GM12878 (cell line): ENCODE data around the gene ACSF2. TPM values are rescaled to one million over a fixed set of nuclear protein-coding genes. Genes with fewer than 3 reads are reported as not detected.

Experiments used
- ATAC-seq: fragments of 200-7000 bp; cut with Tn5 transposase; 3 replicates; pipeline ENCODE4 v1.9.1; 2020; ENCODE audit warnings: mild to moderate bottlenecking, moderate library complexity
- BruUV-seq: library from RNA; stranded (reverse); fragments of 400-500 nt; replicated peaks from 2 replicates; lab custom pipeline; 2021; lab: Mats Ljungman, UMichigan
- CTCF ChIA-PET: fragments of 300-600 bp; sonication (Branson Sonifier 250); formaldehyde crosslinking; extraction: SDS; loops from one replicate; lab custom pipeline; 2021; ENCODE audit warnings: inconsistent platforms; lab: Yijun Ruan, JAX
- POLR2A ChIA-PET: fragments of 350-600 bp; formaldehyde crosslinking; extraction: SDS; loops from one replicate; lab custom pipeline; 2021; ENCODE audit warnings: inconsistent platforms; lab: Charles Lee
- RAD21 ChIA-PET: fragments of 300-600 bp; sonication (Branson Sonifier 250); formaldehyde crosslinking; loops from one replicate; lab custom pipeline; 2023; ENCODE audit warnings: antibody characterized with exemption; ENCODE audit not compliant: unreplicated experiment; lab: Charles Lee
- SMC1A ChIA-PET: fragments of 300-600 bp; sonication (Branson Sonifier 250); formaldehyde crosslinking; loops from one replicate; lab custom pipeline; 2023; ENCODE audit not compliant: unreplicated experiment, uncharacterized antibody; lab: Charles Lee
- DNase-seq: peaks from one replicate; pipeline ENCODE4 v3.0.0-alpha.2; 2011; ENCODE audit warnings: low read depth, low spot score
- FAIRE-seq: peaks from 3 replicates; lab custom pipeline; 2011; peaks lifted over from hg19 to GRCh38; lab: Jason Lieb, UNC
- H2AFZ ChIP-seq: 2 replicates; pipeline ENCODE4 v1.6.0; 2011; ENCODE audit warnings: low read depth, low read length, control low read depth; ENCODE audit not compliant: control insufficient read depth
- H3K27ac ChIP-seq: 2 replicates; pipeline ENCODE4 v1.5.1; 2011; ENCODE audit warnings: control low read depth; ENCODE audit not compliant: control insufficient read depth, insufficient read depth
- H3K27me3 ChIP-seq, 2 experiments: replicated peaks in 1 of 2; 2 replicates each; pipeline versions ENCODE4 v1.6.0 to v1.6.1; 2011; ENCODE audit warnings: low read length in 1 of 2; ENCODE audit not compliant: control insufficient read depth in 2 of 2, insufficient read depth in 2 of 2
- H3K36me3 ChIP-seq, 2 experiments: 2 replicates each; pipeline ENCODE4 v1.5.1; 2011; ENCODE audit warnings: low read length in 1 of 2; ENCODE audit not compliant: control insufficient read depth in 2 of 2, insufficient read depth in 2 of 2
- H3K4me1 ChIP-seq: 2 replicates; pipeline ENCODE4 v1.6.1; 2011; ENCODE audit warnings: mild to moderate bottlenecking, low read length, moderate library complexity, mixed read lengths; ENCODE audit not compliant: control insufficient read depth, insufficient read depth
- H3K4me2 ChIP-seq: 2 replicates; pipeline ENCODE4 v1.6.0; 2011; ENCODE audit warnings: control low read depth; ENCODE audit not compliant: control insufficient read depth, insufficient read depth
- H3K4me3 ChIP-seq: fragments of 200-600 bp; sonication (generic); 2 replicates; pipeline ENCODE4 v1.5.1; 2016
- H3K79me2 ChIP-seq: 2 replicates; pipeline ENCODE4 v1.6.0; 2011; ENCODE audit warnings: low read length; ENCODE audit not compliant: control insufficient read depth, insufficient read depth
- H3K9ac ChIP-seq: 2 replicates; pipeline ENCODE4 v1.8.0; 2011; ENCODE audit warnings: low read length, control low read depth, mixed read lengths; ENCODE audit not compliant: control insufficient read depth, insufficient read depth
- H3K9me3 ChIP-seq: replicated peaks from 3 replicates; pipeline ENCODE4 v1.5.1; 2011; ENCODE audit warnings: mild to moderate bottlenecking, low read length; ENCODE audit not compliant: control insufficient read depth, insufficient read depth
- H4K20me1 ChIP-seq: 2 replicates; pipeline ENCODE4 v1.6.0; 2011; ENCODE audit not compliant: control insufficient read depth, insufficient read depth
- ASH2L ChIP-seq: fragments of 300-600, 200-600 bp; sonication (generic); IDR thresholded peaks from 2 replicates; pipeline ENCODE4 v1.6.1; 2017; ENCODE audit warnings: low read depth, mild to moderate bottlenecking, borderline replicate concordance
- BCL11A ChIP-seq: IDR thresholded peaks from 2 replicates; pipeline ENCODE4 v1.6.1; 2011; ENCODE audit warnings: low read depth, low read length
- BHLHE40 ChIP-seq, 2 experiments: fragments of 450-650 bp in 1 of 2; IDR thresholded peaks; 2 replicates each; pipeline ENCODE4 v1.6.1; 2011 to 2017; ENCODE audit warnings: low read depth in 2 of 2, borderline replicate concordance in 1 of 2, improper control_type of control experiment in 1 of 2, low read length in 1 of 2, mild to moderate bottlenecking in 1 of 2
- EGR1 ChIP-seq, 2 experiments: IDR thresholded peaks; 1 replicate in 1 of 2; 2 replicates in 1 of 2; pipeline ENCODE4 v1.6.1; 2011 to 2012; ENCODE audit warnings: low read depth in 2 of 2, low read length in 2 of 2, borderline replicate concordance in 1 of 2, mild to moderate bottlenecking in 1 of 2, moderate library complexity in 1 of 2
- ELK1 ChIP-seq: IDR thresholded peaks from 2 replicates; pipeline ENCODE4 v1.6.1; 2012; ENCODE audit warnings: low read depth, low read length, improper control_type of control experiment
- HCFC1 ChIP-seq: fragments of 150-350 bp; IDR thresholded peaks from 2 replicates; pipeline ENCODE4 v1.6.1; 2014; ENCODE audit warnings: low read length
- IKZF2 ChIP-seq, 2 experiments: fragments of 450-650 bp; IDR thresholded peaks; 2 replicates each; pipeline ENCODE4 v1.6.1; 2017; ENCODE audit warnings: mild to moderate bottlenecking in 2 of 2, moderate library complexity in 2 of 2
- MYB ChIP-seq: fragments of 150-350 bp; IDR thresholded peaks from 2 replicates; pipeline ENCODE4 v1.6.1; 2014; ENCODE audit warnings: mild to moderate bottlenecking, low read depth, low read length, borderline replicate concordance
- RB1 ChIP-seq: fragments of 450-650 bp; formaldehyde crosslinking; IDR thresholded peaks from 2 replicates; pipeline ENCODE4 v1.6.1; 2017; ENCODE audit warnings: mild to moderate bottlenecking, borderline replicate concordance
- RBBP5 ChIP-seq: fragments of 200-600 bp; sonication (generic); conservative IDR thresholded peaks from 2 replicates; pipeline ENCODE4 v1.6.1; 2016
- RFX5 ChIP-seq: IDR thresholded peaks from 2 replicates; pipeline ENCODE4 v1.6.1; 2011; ENCODE audit warnings: low read depth, low read length, improper control_type of control experiment
- YBX1 ChIP-seq: fragments of 450-650 bp; IDR thresholded peaks from 2 replicates; pipeline ENCODE4 v1.6.1; 2016; ENCODE audit warnings: antibody characterized with exemption
- ZNF207 ChIP-seq: fragments of 450-650 bp; IDR thresholded peaks from 2 replicates; pipeline ENCODE4 v1.6.1; 2014; ENCODE audit warnings: antibody characterized with exemption, mild to moderate bottlenecking, borderline replicate concordance
- ZNF592 ChIP-seq: fragments of 450-650 bp; IDR thresholded peaks from 2 replicates; pipeline ENCODE4 v1.6.1; 2017; ENCODE audit warnings: mild to moderate bottlenecking, moderate library complexity
- ZNF687 ChIP-seq: fragments of 450-650 bp; IDR thresholded peaks from 2 replicates; pipeline ENCODE4 v1.6.1; 2017; ENCODE audit warnings: mild to moderate bottlenecking, moderate library complexity
- WGBS: methylation state at CpG from one replicate; pipeline ENCODE4 v1.1.6; 2016; ENCODE audit warnings: low lambda C conversion rate; ENCODE audit not compliant: insufficient replicate concordance, insufficient coverage; ENCODE audit errors: missing lambda C conversion rate; 5-methylcytosine and 5-hydroxymethylcytosine counted together
- in situ Hi-C: fragments of 300-500 bp; cut with MboI; formaldehyde crosslinking; loops from 9 replicates; pipeline ENCODE4 v1.14.3; 2018; ENCODE audit warnings: mixed read lengths
- intact Hi-C: fragments of 100-400 bp; cut with micrococcal nuclease; formaldehyde crosslinking; loops from one replicate; pipeline ENCODE4 v1.14.2; 2022; ENCODE audit not compliant: unreplicated experiment
- polyA plus RNA-seq, 11 experiments: library from polyadenylated mRNA; depleted of rRNA in 4 of 11; unstranded in 6 of 11; stranded (reverse) in 5 of 11; fragments of >200 nt; fragmentation: Nextera tagmentation in 4 of 11; fragmentation: Illumina TruSeq in 1 of 11; extraction: Ambion mirVana in 4 of 11; extraction: Trizol in 1 of 11; gene quantifications; 1 replicate in 1 of 11; 2 replicates in 10 of 11; pipeline versions ENCODE4 v1.2.1 to v1.2.3, GENCODE V29; 2011 to 2016; ENCODE audit warnings: inconsistent platforms in 2 of 11, missing spikeins in 2 of 11, low read depth in 1 of 11
- total RNA-seq, 4 experiments: library from RNA; depleted of rRNA in 3 of 4; stranded (reverse); fragments of >200 nt in 3 of 4; fragmentation: Illumina TruSeq in 1 of 4; extraction: Trizol in 1 of 4; gene quantifications; 2 replicates each; pipeline versions ENCODE4 v1.2.1 to v1.2.3, GENCODE V29; 2013 to 2021

Gene ACSF2
- total and polyA plus RNA-seq, 10 of the 15 experiments (the other 5 are each of a cell fraction or from before 2014, with no cell fraction given): 7.1 to 32.8 (median 16.8) TPM

GRCh38 chr17:50457621-50458020 is 31.6 kb downstream of the ACSF2 start (continued):
- no peak for TF ChIP-seq BHLHE40 (IDR thresholded peaks at IDR 0.05; ENCODE audit: borderline replicate concordance in 1 of 2, low read depth in 2 of 2, low read length in 1 of 2)

- ATAC-seq (no peak), FAIRE-seq (peak; percentile 52), DNase-seq (no peak)
- no peaks in the 10 kb centered on the region for H3K4me1 ChIP-seq
- intact Hi-C loops: no loop called here
- H3K27ac ChIP-seq: no peak overlapping the region
- WGBS: 53% methylated on average over 3 of the region's 3 CpGs
- no peak overlapping the region for H3K9ac ChIP-seq
- no peaks in the 10 kb centered on the region for H3K36me3 ChIP-seq
- SMC1A ChIA-PET: interaction anchor here (0.5 to 1.3 kb wide), 4 partner anchors 9 to 96 kb away, joined by 3 to 5 read pairs (median 3); no protein-coding TSS in a partner anchor
- no peaks in the 10 kb centered on the region for H3K9me3 ChIP-seq
- H3K4me2 ChIP-seq: no peak overlapping the region
- H3K27me3 ChIP-seq: no peaks in the 10 kb centered on the region
- no peak overlapping the region for H2AFZ ChIP-seq
- POLR2A ChIA-PET: no interaction called here
- RAD21 ChIA-PET: no interaction called here
- in situ Hi-C loops: no loop called here
- no peaks in the 10 kb centered on the region for H4K20me1 ChIP-seq
- H3K4me3 ChIP-seq: no peak overlapping the region
- BruUV-seq: no TSS peak
- CTCF ChIA-PET: interaction anchor here (1.0 to 1.2 kb wide), 2 partner anchors 21 to 238 kb away, joined by 3 to 4 read pairs; no protein-coding TSS in a partner anchor
- no peaks in the 10 kb centered on the region for H3K79me2 ChIP-seq
- no peak for TF ChIP-seq ZNF592
- TF ChIP-seq RFX5: no peak
- no peak for TF ChIP-seq RB1
- no peak for TF ChIP-seq ELK1
- no peak for TF ChIP-seq IKZF2 (IDR thresholded peaks at IDR 0.05)
- no peak for TF ChIP-seq HCFC1
- no peak for TF ChIP-seq ZNF207
- no peak for TF ChIP-seq MYB
- TF ChIP-seq EGR1 (IDR thresholded peaks at IDR 0.05; ENCODE audit: borderline replicate concordance in 1 of 2, low read depth in 2 of 2, low read length in 2 of 2): no peak
- TF ChIP-seq BCL11A: no peak
- no peak for TF ChIP-seq RBBP5
- TF ChIP-seq ZNF687: no peak
- TF ChIP-seq YBX1: no peak
- TF ChIP-seq ASH2L: no peak
These were observed 32.3 kb downstream of the ACSF2 start for GRCh38 chr17:50458270-50458669.
